K562 (cell line): ENCODE data around the gene NFYC. TPM values are rescaled to one million over a fixed set of nuclear protein-coding genes. Genes with fewer than 3 reads are reported as not detected.

Source experiments
- ATAC-seq: fragments of 200-7000 bp; cut with Tn5 transposase; 3 replicates; pipeline ENCODE4 v1.9.1; 2020; ENCODE audit warnings: moderate library complexity
- BruUV-seq: library from RNA; stranded (reverse); fragments of 400-500 nt; replicated peaks from 2 replicates; lab custom pipeline; 2021; lab: Mats Ljungman, UMichigan
- CTCF ChIA-PET: fragments of 300-600 bp; formaldehyde crosslinking; extraction: SDS; loops from one replicate; lab custom pipeline; 2021; ENCODE audit warnings: low intra/inter-chr PET ratio; lab: Yijun Ruan, JAX
- POLR2A ChIA-PET: fragments of 300-600, 350-650 bp; sonication (Branson Sonifier 250); formaldehyde crosslinking; extraction: SDS; loops from one replicate; lab custom pipeline; 2021; ENCODE audit warnings: antibody characterized with exemption, inconsistent platforms; lab: Yijun Ruan, JAX
- DNase-seq, 4 experiments: peaks; one replicate each; pipeline versions ENCODE4 v3.0.0 to v3.0.0-alpha.2; 2011 to 2018; ENCODE audit warnings: low spot score in 3 of 4, mixed read lengths in 3 of 4; ENCODE audit errors: extremely low read depth in 1 of 4
- FAIRE-seq: peaks from 2 replicates; lab custom pipeline; 2011; peaks lifted over from hg19 to GRCh38; lab: Jason Lieb, UNC
- H2AFZ ChIP-seq: 2 replicates; pipeline ENCODE4 v1.6.0; 2011; ENCODE audit warnings: low read depth, low read length, control low read depth, inconsistent platforms
- H3K27ac ChIP-seq: fragments of 200-600 bp; 3 replicates; pipeline ENCODE4 v1.8.0; 2011; ENCODE audit warnings: low read depth, mild to moderate bottlenecking, control low read depth, inconsistent platforms, low read length, moderate library complexity, mixed read lengths; ENCODE audit errors: extremely low read depth
- H3K27me3 ChIP-seq, 2 experiments: fragments of 300-600 bp in 1 of 2; 2 replicates in 1 of 2; 3 replicates in 1 of 2; pipeline versions ENCODE4 v1.6.0 to v1.8.0; 2011; ENCODE audit warnings: inconsistent platforms in 2 of 2, low read length in 2 of 2, mild to moderate bottlenecking in 1 of 2, mixed read lengths in 1 of 2, moderate library complexity in 1 of 2; ENCODE audit not compliant: control insufficient read depth in 2 of 2, insufficient read depth in 2 of 2
- H3K36me3 ChIP-seq: fragments of 300-600 bp; 3 replicates; pipeline ENCODE4 v1.8.0; 2011; ENCODE audit warnings: mild to moderate bottlenecking, low read length, inconsistent platforms; ENCODE audit not compliant: control insufficient read depth, insufficient read depth
- H3K4me1 ChIP-seq, 2 experiments: fragments of 200-600 bp in 1 of 2; replicated peaks in 1 of 2; 2 replicates in 1 of 2; 3 replicates in 1 of 2; pipeline versions ENCODE4 v1.5.1 to v1.8.0; 2011; ENCODE audit warnings: inconsistent platforms in 2 of 2, low read length in 2 of 2, mild to moderate bottlenecking in 1 of 2, mixed read lengths in 1 of 2, moderate library complexity in 1 of 2; ENCODE audit not compliant: control insufficient read depth in 2 of 2, insufficient read depth in 2 of 2
- H3K4me2 ChIP-seq: 2 replicates; pipeline ENCODE4 v1.6.1; 2011; ENCODE audit warnings: low read length, control low read depth, inconsistent platforms, mixed read lengths; ENCODE audit not compliant: insufficient read depth
- H3K4me3 ChIP-seq: fragments of 200-600 bp; sonication (generic), shearing (Covaris generic); 2 replicates; pipeline ENCODE4 v1.5.1; 2016; ENCODE audit warnings: control low read depth, inconsistent platforms
- H3K79me2 ChIP-seq: fragments of 200-600 bp; 3 replicates; pipeline ENCODE4 v1.8.0; 2011; ENCODE audit warnings: low read length, inconsistent platforms; ENCODE audit not compliant: control insufficient read depth, insufficient read depth
- H3K9ac ChIP-seq, 2 experiments: 2 replicates each; pipeline versions ENCODE4 v1.6.0 to v1.6.1; 2011; ENCODE audit warnings: low read depth in 2 of 2, low read length in 2 of 2, control low read depth in 1 of 2, inconsistent platforms in 1 of 2, mild to moderate bottlenecking in 1 of 2, mixed read lengths in 1 of 2; ENCODE audit not compliant: insufficient read depth in 1 of 2
- H3K9me1 ChIP-seq: one replicate; pipeline ENCODE4 v1.6.0; 2011; ENCODE audit warnings: inconsistent platforms, mild to moderate bottlenecking, low read length, moderate library complexity; ENCODE audit not compliant: control insufficient read depth, insufficient read depth
- H3K9me3 ChIP-seq: replicated peaks from 2 replicates; pipeline ENCODE4 v1.5.1; 2011; ENCODE audit warnings: low read depth, low read length, inconsistent platforms; ENCODE audit not compliant: control insufficient read depth, insufficient read depth
- H4K20me1 ChIP-seq: replicated peaks from 2 replicates; pipeline ENCODE4 v1.6.1; 2011; ENCODE audit warnings: low read length, inconsistent platforms, mixed read lengths; ENCODE audit not compliant: control insufficient read depth, insufficient read depth
- ARHGAP35 ChIP-seq: fragments of 450-650 bp; IDR thresholded peaks from 2 replicates; pipeline ENCODE4 v1.6.1; 2018; ENCODE audit not compliant: partially characterized antibody
- CREB3L1 ChIP-seq: fragments of 450-650 bp; IDR thresholded peaks from 2 replicates; pipeline ENCODE4 v1.6.1; 2014; ENCODE audit warnings: low read depth, mild to moderate bottlenecking, moderate library complexity, borderline replicate concordance
- ESRRA ChIP-seq: fragments of 450-650 bp; IDR thresholded peaks from 2 replicates; pipeline ENCODE4 v1.6.1; 2014; ENCODE audit warnings: low read depth, mild to moderate bottlenecking, moderate library complexity, borderline replicate concordance
- FUS ChIP-seq: fragments of 200-400 bp; formaldehyde crosslinking; optimal IDR thresholded peaks from 2 replicates; pipeline ENCODE3; 2017; ENCODE audit warnings: low read depth, low read length
- HDAC3 ChIP-seq: fragments of 450-650 bp; IDR thresholded peaks from 2 replicates; pipeline ENCODE4 v1.6.1; 2018; ENCODE audit warnings: borderline replicate concordance, mild to moderate bottlenecking, moderate library complexity; ENCODE audit not compliant: partially characterized antibody
- HES1 ChIP-seq: fragments of 450-650 bp; IDR thresholded peaks from 2 replicates; pipeline ENCODE4 v1.6.1; 2016; ENCODE audit warnings: low read depth, mild to moderate bottlenecking, moderate library complexity
- HNRNPLL ChIP-seq: fragments of 200-400 bp; formaldehyde crosslinking; IDR thresholded peaks from 2 replicates; pipeline ENCODE4 v1.6.1; 2017; ENCODE audit warnings: low read length, low read depth, mild to moderate bottlenecking; ENCODE audit not compliant: poor library complexity, severe bottlenecking
- MCM3 ChIP-seq: fragments of 450-650 bp; IDR thresholded peaks from 2 replicates; pipeline ENCODE4 v1.6.1; 2016
- MLLT1 ChIP-seq, 2 experiments: fragments of 450-650 bp; IDR thresholded peaks; 2 replicates each; pipeline ENCODE4 v1.6.1; 2016
- NCOA2 ChIP-seq, 2 experiments: fragments of 450-650 bp; IDR thresholded peaks; 2 replicates each; pipeline ENCODE4 v1.6.1; 2018; ENCODE audit warnings: mild to moderate bottlenecking in 2 of 2, moderate library complexity in 1 of 2; ENCODE audit not compliant: partially characterized antibody in 2 of 2
- NFRKB ChIP-seq: fragments of 450-650 bp; IDR thresholded peaks from 2 replicates; pipeline ENCODE4 v1.6.1; 2016; ENCODE audit warnings: low read depth
- NR2C1 ChIP-seq, 2 experiments: fragments of 450-650 bp; IDR thresholded peaks; 2 replicates each; pipeline ENCODE4 v1.6.1; 2017; ENCODE audit warnings: mild to moderate bottlenecking in 2 of 2, antibody characterized with exemption in 1 of 2, inconsistent platforms in 1 of 2, missing compliant biosample characterization in 1 of 2, missing genetic modification characterization in 1 of 2
- PML ChIP-seq: IDR thresholded peaks from 2 replicates; pipeline ENCODE4 v1.6.1; 2012; ENCODE audit warnings: low read length, inconsistent platforms
- RAD51 ChIP-seq: fragments of 450-650 bp; IDR thresholded peaks from 2 replicates; pipeline ENCODE4 v1.7.1; 2016; ENCODE audit warnings: low read depth, mild to moderate bottlenecking, borderline replicate concordance
- RBBP5 ChIP-seq: fragments of 200-600 bp; sonication (generic); IDR thresholded peaks from 2 replicates; pipeline ENCODE4 v1.6.1; 2012; ENCODE audit warnings: borderline replicate concordance, mild to moderate bottlenecking, low read length, control low read depth, inconsistent platforms; ENCODE audit not compliant: insufficient read depth, poor library complexity, severe bottlenecking
- TBL1XR1 ChIP-seq, 2 experiments: IDR thresholded peaks; 2 replicates each; pipeline ENCODE4 v1.6.1; 2012; ENCODE audit warnings: improper control_type of control experiment in 2 of 2, low read length in 2 of 2, mild to moderate bottlenecking in 1 of 2
- ZNF224 ChIP-seq: sonication (generic); formaldehyde crosslinking; IDR thresholded peaks from 2 replicates; pipeline ENCODE4 v1.8.0; 2022; ENCODE audit warnings: mild to moderate bottlenecking, missing genetic modification reagents
- ZNF282 ChIP-seq: sonication (generic); formaldehyde crosslinking; IDR thresholded peaks from 2 replicates; pipeline ENCODE4 v1.8.1; 2023; ENCODE audit warnings: missing genetic modification reagents
- WGBS: fragments of 100-300 bp; shearing (Covaris generic); methylation state at CpG from one replicate; pipeline ENCODE4 v1.1.6; 2016; ENCODE audit warnings: low coverage, mixed read lengths; ENCODE audit not compliant: insufficient coverage; ENCODE audit errors: missing lambda C conversion rate; 5-methylcytosine and 5-hydroxymethylcytosine counted together
- in situ Hi-C: fragments of 300-500 bp; cut with MboI; formaldehyde crosslinking; loops from 4 replicates; pipeline ENCODE4 v1.15.0; 2018; ENCODE audit warnings: inconsistent platforms, mixed read lengths
- intact Hi-C: fragments of 100-400 bp; cut with micrococcal nuclease; formaldehyde crosslinking; loops from 2 replicates; pipeline ENCODE4 v1.14.2; 2022
- polyA plus RNA-seq, 8 experiments: library from polyadenylated mRNA; depleted of rRNA in 4 of 8; stranded (reverse) in 5 of 8; unstranded in 3 of 8; fragments of >200 nt; fragmentation: Nextera tagmentation in 2 of 8; fragmentation: Illumina TruSeq in 1 of 8; extraction: Ambion mirVana in 2 of 8; extraction: Trizol in 1 of 8; gene quantifications; 2 replicates each; pipeline versions ENCODE4 v1.2.1 to v1.2.3, GENCODE V29; 2011 to 2014; ENCODE audit warnings: inconsistent platforms in 1 of 8, missing spikeins in 1 of 8
- total RNA-seq, 7 experiments: library from RNA; depleted of rRNA in 6 of 7; stranded (reverse); fragments of >200 nt in 6 of 7; fragmentation: Illumina TruSeq in 2 of 7; extraction: Trizol in 2 of 7; gene quantifications; 2 replicates each; pipeline versions ENCODE4 v1.2.1 to v1.2.3, GENCODE V29; 2011 to 2021; ENCODE audit warnings: low replicate concordance in 1 of 7

NFYC gene
- total and polyA plus RNA-seq, 9 of the 15 experiments (the other 6 are each of a cell fraction or from before 2014, with no cell fraction given) = 4.8 to 59.8 (median 41.1) TPM

- H3K79me2 ChIP-seq = peaks cover 88% of the 10 kb centered on the region
- no peak for FAIRE-seq
- CTCF ChIA-PET = no interaction called here
- no peak for TF ChIP-seq CREB3L1
- no peak for TF ChIP-seq ZNF282 (CRISPR knock-in tag)
- TF ChIP-seq RAD51 = no peak
- TF ChIP-seq RBBP5 = peak; percentile 30
- TF ChIP-seq HNRNPLL = peak; percentile 50
- TF ChIP-seq HDAC3 = peak; percentile 27
- no peak for TF ChIP-seq ZNF224
- TF ChIP-seq ESRRA = peak; percentile 92
- TF ChIP-seq NR2C1 (IDR thresholded peaks at IDR 0.05) = no peak
- no peak for TF ChIP-seq NR2C1 (tag; IDR thresholded peaks at IDR 0.05)
- TF ChIP-seq TBL1XR1 (IDR thresholded peaks at IDR 0.05; ENCODE audit: low read length in 2 of 2) = peak in 1 of 2 experiments; percentile 43; a peak in 1 of 4 replicates
- TF ChIP-seq FUS = no peak
- peak in 1 of 2 experiments; percentile 45; a peak in 1 of 4 replicates for TF ChIP-seq MLLT1 (IDR thresholded peaks at IDR 0.05)
- no peak for TF ChIP-seq ARHGAP35
- no peak for TF ChIP-seq NCOA2 (IDR thresholded peaks at IDR 0.05; ENCODE audit: partially characterized antibody in 2 of 2)
- 0 out of 2 replicates have a peak, but pooled peaks have one; percentile 17 for TF ChIP-seq HES1
- TF ChIP-seq PML = peak; percentile 23; the same call in 1 of the 2 replicates
- TF ChIP-seq NFRKB = 0 out of 2 replicates have a peak, but pooled peaks have one; percentile 30
- TF ChIP-seq MCM3 = no peak
These were observed 19.2 kb downstream of the NFYC start for GRCh38 chr1:40710581-40711315.

More at GRCh38 chr1:40710581-40711315, 19.2 kb downstream of the NFYC start:
- H3K36me3 ChIP-seq = peaks cover 15% of the 10 kb centered on the region
- H2AFZ ChIP-seq = 0 out of 2 replicates have a peak overlapping the region, but pooled peaks have one; percentile 5
- H3K4me3 ChIP-seq = peak overlapping the region; percentile 49
- peak overlapping the region; percentile 90 for H3K27ac ChIP-seq
- H3K4me1 ChIP-seq = peaks cover 0 to 29% of the 10 kb centered on the region in 2 experiments; a peak in 3 of 5 replicates
- 3% methylated on average over 7 of the region's 7 CpGs for WGBS
- POLR2A ChIA-PET = interaction anchor here (1.2 to 14.0 kb wide), 6 partner anchors 9 to 84 kb away, joined by 3 to 212 read pairs (median 11); partner anchors contain the start of gene NFYC
- no peaks in the 10 kb centered on the region for H4K20me1 ChIP-seq
- H3K9ac ChIP-seq = peak overlapping the region; percentile 80 to 81; a peak in 3 of 4 replicates
- no peaks in the 10 kb centered on the region for H3K9me1 ChIP-seq
- DNase-seq = peak in 1 of 4 experiments; percentile 48
- in situ Hi-C loops = no loop called here
- ATAC-seq = peak; percentile 42
- no peaks in the 10 kb centered on the region for H3K9me3 ChIP-seq
- H3K4me2 ChIP-seq = peak overlapping the region; percentile 87
- intact Hi-C loops = no loop called here
- no TSS peak for BruUV-seq
- no peaks in the 10 kb centered on the region for H3K27me3 ChIP-seq
